Measurements from ENCODE around the gene SLC25A23.
"Not testable (repeated sequence)": the region's sequence is repeated elsewhere in the genome, so short reads cannot be mapped to it uniquely, and the experiment has no call there.

SLC25A23 gene

GRCh38 chr19:6442087-6442688, 17.4 kb downstream of the SLC25A23 start:
- H3K9ac ChIP-seq (ENCODE audit: insufficient read length): no peak overlapping the region
- H3K4me3 ChIP-seq: no peak overlapping the region
- H3K36me3 ChIP-seq (ENCODE audit: insufficient read depth, low read length): no peaks in the 10 kb centered on the region
- no peak overlapping the region for H3K27ac ChIP-seq
- H3K9me3 ChIP-seq (ENCODE audit: low read depth, low read length): no peaks in the 10 kb centered on the region
- TF ChIP-seq EZH2 (IDR thresholded peaks at IDR 0.05): no peak
- DNase-seq (ENCODE audit: low read depth, low spot score): no peak

DNA sequence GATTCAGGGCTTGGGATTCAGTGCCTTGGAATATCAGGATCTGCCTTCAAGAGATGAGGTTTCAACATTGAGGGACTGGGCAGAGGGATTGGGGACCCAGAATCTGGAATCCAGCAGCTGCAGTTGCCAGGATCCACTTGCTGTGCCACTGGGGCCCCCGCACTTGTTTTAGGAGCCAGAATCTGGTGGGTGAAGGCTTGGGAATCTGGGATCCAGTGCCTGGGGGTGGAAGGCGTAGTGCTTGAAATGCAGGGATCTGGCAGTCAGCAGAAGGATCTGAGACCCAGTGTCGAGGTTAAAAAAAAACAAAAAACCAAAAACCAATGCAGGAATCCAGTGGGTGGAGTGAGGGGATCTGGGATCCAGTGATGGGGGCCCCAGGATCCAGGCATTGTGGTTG, 18.7 kb downstream of the SLC25A23 start:
- H3K9me3 ChIP-seq (ENCODE audit: low read depth, low read length): no peaks in the 10 kb centered on the region
- no peaks in the 10 kb centered on the region for H3K36me3 ChIP-seq (ENCODE audit: insufficient read depth, low read length)
- H3K4me3 ChIP-seq: no peak overlapping the region
- H3K27ac ChIP-seq: no peak overlapping the region
- no peak overlapping the region for H3K9ac ChIP-seq (ENCODE audit: insufficient read length)
- TF ChIP-seq POLR2AphosphoS5 (IDR thresholded peaks at IDR 0.05; ENCODE audit: borderline replicate concordance, low read depth, low read length) (no peak), EZH2 (IDR thresholded peaks at IDR 0.05) (no peak), FOXP2 (optimal IDR thresholded peaks at IDR 0.05; ENCODE audit: control extremely low read depth, extremely low read length, insufficient read depth) (no peak)
- no peak for DNase-seq (ENCODE audit: low read depth, low spot score)

- H3K36me3 ChIP-seq (ENCODE audit: insufficient read depth, low read length): no peaks in the 10 kb centered on the region
- H3K9ac ChIP-seq (ENCODE audit: insufficient read length): no peak overlapping the region
- H3K27ac ChIP-seq: no peak overlapping the region
- no peaks in the 10 kb centered on the region for H3K9me3 ChIP-seq (ENCODE audit: low read depth, low read length)
- TF ChIP-seq EZH2 (IDR thresholded peaks at IDR 0.05) (no peak), FOXP2 (optimal IDR thresholded peaks at IDR 0.05; ENCODE audit: control extremely low read depth, extremely low read length, insufficient read depth) (no peak), POLR2AphosphoS5 (IDR thresholded peaks at IDR 0.05; ENCODE audit: borderline replicate concordance, low read depth, low read length) (no peak)
- no peak overlapping the region for H3K4me3 ChIP-seq
- no peak for DNase-seq (ENCODE audit: low read depth, low spot score)
Measured at GRCh38 chr19:6439743-6440142, 19.8 kb downstream of the SLC25A23 start.

DNA sequence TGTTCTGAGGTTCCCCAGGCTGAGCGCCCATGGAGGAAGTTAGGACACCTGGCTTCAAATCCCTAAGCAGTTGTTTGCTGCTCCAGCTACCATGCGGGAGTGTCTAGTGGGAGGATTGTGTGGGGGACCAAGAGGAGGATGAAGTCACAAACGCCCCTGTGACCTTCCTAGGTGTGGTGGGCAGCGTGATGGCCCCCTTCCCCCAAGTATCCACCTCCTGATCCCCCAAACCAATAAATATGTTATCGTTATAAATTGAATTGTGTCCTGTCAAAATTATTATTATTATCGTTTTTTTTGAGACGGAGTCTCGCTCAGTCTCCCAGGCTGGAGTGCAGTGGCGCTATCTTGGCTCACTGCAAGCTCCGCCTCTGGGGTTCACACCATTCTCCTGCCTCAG, 25.9 kb downstream of the SLC25A23 start, which contains the start of gene SLC25A41:
SLC25A41 (minus strand) TSS at position 101 of the 400 bp plus-strand sequence; CDS start at position 31, 70 bp downstream.
- Histone ChIP-seq H3K36me3 (ENCODE audit: insufficient read depth, low read length) (no peaks in the 10 kb centered on the region), H3K9me3 (ENCODE audit: low read depth, low read length) (no peaks in the 10 kb centered on the region), H3K27ac (no peak within 1 kb of the TSS), H3K4me3 (no peak within 1 kb of the TSS), H3K9ac (ENCODE audit: insufficient read length) (no peak within 1 kb of the TSS)
- no peak for TF ChIP-seq FOXP2 (optimal IDR thresholded peaks at IDR 0.05; ENCODE audit: control extremely low read depth, extremely low read length, insufficient read depth)
- no peak for TF ChIP-seq POLR2AphosphoS5 (IDR thresholded peaks at IDR 0.05; ENCODE audit: borderline replicate concordance, low read depth, low read length)
- no peak for TF ChIP-seq EZH2 (IDR thresholded peaks at IDR 0.05)
- DNase-seq (ENCODE audit: low read depth, low spot score): no peak

DNA sequence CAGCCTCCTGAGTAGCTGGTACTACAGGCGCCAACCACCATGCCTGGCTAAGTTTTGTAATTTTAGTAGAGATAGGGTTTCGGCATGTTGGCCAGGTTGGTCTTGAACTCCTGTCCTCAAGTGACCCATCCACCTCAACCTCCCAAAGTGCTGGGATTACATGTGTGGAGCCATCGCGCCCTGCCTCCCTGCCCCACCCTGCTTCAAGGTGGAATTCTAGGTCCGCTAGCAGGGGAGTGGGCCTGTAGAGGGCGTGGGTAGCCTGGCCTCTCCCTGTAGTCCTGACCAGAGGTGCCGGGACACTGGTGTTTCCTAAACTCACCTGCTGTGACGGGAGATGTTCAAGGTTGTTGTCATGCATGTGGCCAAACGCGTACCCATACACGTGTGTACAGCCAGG, 26.4 kb downstream of the SLC25A23 start:
- TF ChIP-seq EZH2 (IDR thresholded peaks at IDR 0.05): no peak
- TF ChIP-seq FOXP2 (optimal IDR thresholded peaks at IDR 0.05; ENCODE audit: control extremely low read depth, extremely low read length, insufficient read depth): no peak
- TF ChIP-seq POLR2AphosphoS5 (IDR thresholded peaks at IDR 0.05; ENCODE audit: borderline replicate concordance, low read depth, low read length): no peak
- Histone ChIP-seq H3K27ac (no peak overlapping the region), H3K4me3 (no peak overlapping the region), H3K36me3 (ENCODE audit: insufficient read depth, low read length) (no peaks in the 10 kb centered on the region), H3K9me3 (ENCODE audit: low read depth, low read length) (no peaks in the 10 kb centered on the region), H3K9ac (ENCODE audit: insufficient read length) (no peak overlapping the region)
- DNase-seq (ENCODE audit: low read depth, low spot score): no peak

DNA sequence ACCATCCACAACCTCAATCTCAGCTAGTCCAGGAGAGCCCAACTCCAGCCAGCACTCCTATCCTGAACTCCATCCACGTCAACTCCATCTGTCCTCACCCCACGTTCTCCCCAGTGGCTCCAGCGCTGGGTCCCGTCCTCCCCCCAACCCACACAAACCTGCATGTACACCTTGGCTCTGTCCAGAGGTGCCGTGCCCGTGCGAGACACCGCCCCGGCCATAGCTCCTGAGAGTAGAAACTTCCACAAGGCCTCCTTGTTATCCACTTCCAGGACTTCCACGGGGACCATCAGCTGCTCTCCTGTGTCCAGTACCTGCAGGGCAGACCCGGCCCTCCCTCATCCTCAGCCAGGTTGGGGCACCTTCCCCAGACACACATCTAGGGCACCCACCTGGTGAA, 27.7 kb downstream of the SLC25A23 start:
- TF ChIP-seq POLR2AphosphoS5 (IDR thresholded peaks at IDR 0.05; ENCODE audit: borderline replicate concordance, low read depth, low read length) (no peak), FOXP2 (optimal IDR thresholded peaks at IDR 0.05; ENCODE audit: control extremely low read depth, extremely low read length, insufficient read depth) (no peak), EZH2 (IDR thresholded peaks at IDR 0.05) (no peak)
- no peaks in the 10 kb centered on the region for H3K9me3 ChIP-seq (ENCODE audit: low read depth, low read length)
- H3K9ac ChIP-seq (ENCODE audit: insufficient read length): no peak overlapping the region

GRCh38 chr19:6429419-6430221, 30.0 kb downstream of the SLC25A23 start:
- H3K9me3 ChIP-seq (ENCODE audit: low read depth, low read length): no peaks in the 10 kb centered on the region

More for the DNA sequence above, 27.7 kb downstream of the SLC25A23 start:
- Histone ChIP-seq H3K27ac (no peak overlapping the region), H3K4me3 (no peak overlapping the region), H3K36me3 (ENCODE audit: insufficient read depth, low read length) (no peaks in the 10 kb centered on the region)
- DNase-seq (ENCODE audit: low read depth, low spot score): no peak

DNA sequence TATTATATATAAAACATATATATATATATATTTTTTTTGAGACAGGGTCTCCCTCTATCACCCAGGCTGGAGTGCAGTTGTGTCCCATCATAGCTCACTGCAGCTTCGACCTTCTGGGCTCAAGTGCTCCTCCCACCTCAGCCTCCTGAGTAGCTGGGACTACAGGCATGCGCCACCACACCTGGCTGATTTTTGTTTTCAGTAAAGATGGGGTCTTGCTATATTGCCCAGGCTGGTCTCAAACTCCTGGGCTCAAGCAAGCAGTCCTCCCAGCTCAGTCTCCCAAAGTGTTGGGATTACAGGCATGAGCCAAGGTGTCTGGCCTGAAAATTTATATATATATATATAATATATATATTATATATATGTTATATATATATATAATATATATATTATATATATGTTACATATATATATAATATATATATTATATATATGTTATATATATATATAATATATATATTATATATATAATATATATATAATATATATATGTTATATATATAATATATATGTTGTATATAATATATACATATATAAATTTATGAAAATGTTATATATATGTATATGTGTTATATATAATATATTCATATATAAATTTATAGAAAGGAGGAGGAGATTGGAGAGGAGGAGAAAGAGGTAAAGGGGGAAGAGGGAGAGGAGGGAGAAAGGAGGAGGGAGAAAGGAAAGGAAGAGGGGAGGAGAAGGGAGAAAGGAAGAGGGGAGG, 30.7 kb downstream of the SLC25A23 start:
- not testable (repeated sequence) for DNase-seq (ENCODE audit: low read depth, low spot score); H3K36me3 ChIP-seq (ENCODE audit: insufficient read depth, low read length); H3K27ac ChIP-seq; H3K9ac ChIP-seq (ENCODE audit: insufficient read length); H3K9me3 ChIP-seq (ENCODE audit: low read depth, low read length); H3K4me3 ChIP-seq

More at GRCh38 chr19:6429419-6430221, 30.0 kb downstream of the SLC25A23 start:
- no peaks in the 10 kb centered on the region for H3K36me3 ChIP-seq (ENCODE audit: insufficient read depth, low read length)
- TF ChIP-seq POLR2AphosphoS5 (IDR thresholded peaks at IDR 0.05; ENCODE audit: borderline replicate concordance, low read depth, low read length) (no peak), EZH2 (IDR thresholded peaks at IDR 0.05) (no peak), FOXP2 (optimal IDR thresholded peaks at IDR 0.05; ENCODE audit: control extremely low read depth, extremely low read length, insufficient read depth) (no peak)
- no peak for DNase-seq (ENCODE audit: low read depth, low spot score)
- H3K27ac ChIP-seq: no peak overlapping the region
- H3K9ac ChIP-seq (ENCODE audit: insufficient read length): no peak overlapping the region
- no peak overlapping the region for H3K4me3 ChIP-seq
